Measurements from ENCODE around the gene ADAM29.

Gene ADAM29

GRCh38 chr4:174918058-174918457 lies at the start of gene ADAM29:
Gene ADAM29, plus strand, starts transcription at chr4:174918358. Its CDS starts 57,168 bp downstream, at chr4:174975526.
- no peak for ATAC-seq
- TF ChIP-seq SNAI2 (CRISPR knock-in tag; IDR thresholded peaks at IDR 0.05) (no peak), ZNF70 (CRISPR knock-in tag; IDR thresholded peaks at IDR 0.05) (no peak), OSR1 (CRISPR knock-in tag; IDR thresholded peaks at IDR 0.05) (no peak), POU6F1 (CRISPR knock-in tag; IDR thresholded peaks at IDR 0.05; ENCODE audit: borderline replicate concordance, low read depth) (no peak), PPARA (CRISPR knock-in tag; IDR thresholded peaks at IDR 0.05; ENCODE audit: borderline replicate concordance) (no peak), TCF4 (CRISPR knock-in tag; IDR thresholded peaks at IDR 0.05; ENCODE audit: borderline replicate concordance) (no peak)

GRCh38 chr4:174869339-174869738 lies 48.8 kb upstream of the ADAM29 start:
- no peak for TF ChIP-seq TSHZ2 (CRISPR knock-in tag; IDR thresholded peaks at IDR 0.05)
- TF ChIP-seq ZFP30 (CRISPR knock-in tag; IDR thresholded peaks at IDR 0.05): no peak
- TF ChIP-seq ESRRG (CRISPR knock-in tag; IDR thresholded peaks at IDR 0.05): no peak
- no peak for TF ChIP-seq ZNF8 (CRISPR knock-in tag; IDR thresholded peaks at IDR 0.05)
- no peak for TF ChIP-seq SNAI2 (CRISPR knock-in tag; IDR thresholded peaks at IDR 0.05)
- no peak for TF ChIP-seq CSRNP3 (CRISPR knock-in tag; IDR thresholded peaks at IDR 0.05)
- TF ChIP-seq CREB5 (CRISPR knock-in tag; IDR thresholded peaks at IDR 0.05; ENCODE audit: low read depth): no peak
- TF ChIP-seq RARB (CRISPR knock-in tag; IDR thresholded peaks at IDR 0.05): no peak
- TF ChIP-seq ZFP3 (CRISPR knock-in tag; IDR thresholded peaks at IDR 0.05): no peak
- no peak for TF ChIP-seq GLIS3 (CRISPR knock-in tag; IDR thresholded peaks at IDR 0.05)
- no peak for TF ChIP-seq POU6F1 (CRISPR knock-in tag; IDR thresholded peaks at IDR 0.05; ENCODE audit: borderline replicate concordance, low read depth)
- no peak for ATAC-seq

GRCh38 chr4:174870311-174870710 lies 47.8 kb upstream of the ADAM29 start:
- no peak for ATAC-seq
- TF ChIP-seq ARNTL (CRISPR knock-in tag; IDR thresholded peaks at IDR 0.05; ENCODE audit: borderline replicate concordance, low read depth): no peak
- TF ChIP-seq SNAI2 (CRISPR knock-in tag; IDR thresholded peaks at IDR 0.05): no peak
- TF ChIP-seq ZFP30 (CRISPR knock-in tag; IDR thresholded peaks at IDR 0.05): no peak
- no peak for TF ChIP-seq ISL1 (CRISPR knock-in tag; IDR thresholded peaks at IDR 0.05)
- no peak for TF ChIP-seq OSR1 (CRISPR knock-in tag; IDR thresholded peaks at IDR 0.05)
- no peak for TF ChIP-seq CSDC2 (CRISPR knock-in tag; IDR thresholded peaks at IDR 0.05)
- TF ChIP-seq POU6F1 (CRISPR knock-in tag; IDR thresholded peaks at IDR 0.05; ENCODE audit: borderline replicate concordance, low read depth): no peak
- no peak for TF ChIP-seq PPARA (CRISPR knock-in tag; IDR thresholded peaks at IDR 0.05; ENCODE audit: borderline replicate concordance)
- no peak for TF ChIP-seq CSRNP3 (CRISPR knock-in tag; IDR thresholded peaks at IDR 0.05)
- TF ChIP-seq GLIS3 (CRISPR knock-in tag; IDR thresholded peaks at IDR 0.05): no peak
- TF ChIP-seq ZNF8 (CRISPR knock-in tag; IDR thresholded peaks at IDR 0.05): no peak
- TF ChIP-seq ZNF565 (CRISPR knock-in tag; conservative IDR thresholded peaks at IDR 0.05; ENCODE audit: low read depth): no peak
- no peak for TF ChIP-seq ZFP3 (CRISPR knock-in tag; IDR thresholded peaks at IDR 0.05)
- no peak for TF ChIP-seq PATZ1 (CRISPR knock-in tag; IDR thresholded peaks at IDR 0.05; ENCODE audit: borderline replicate concordance)
- no peak for TF ChIP-seq TCF4 (CRISPR knock-in tag; IDR thresholded peaks at IDR 0.05; ENCODE audit: borderline replicate concordance)
- TF ChIP-seq TOX (CRISPR knock-in tag; IDR thresholded peaks at IDR 0.05; ENCODE audit: borderline replicate concordance): no peak
- no peak for TF ChIP-seq ZC3H10 (CRISPR knock-in tag; IDR thresholded peaks at IDR 0.05)
- TF ChIP-seq ZNF70 (CRISPR knock-in tag; IDR thresholded peaks at IDR 0.05): no peak

All from SK-N-SH treated with all-trans-retinoic acid at 6 μM for 48 hours (cell line).